ENCODE data around the gene CDC16. TPM values are rescaled to one million over a fixed set of nuclear protein-coding genes. Genes with fewer than 3 reads are reported as not detected.
"Not testable (repeated sequence)": the region's sequence is repeated elsewhere in the genome, so short reads cannot be mapped to it uniquely, and the experiment has no call there.

Gene CDC16
- total RNA-seq, 1 donor: 27.4 TPM

- no peak overlapping the region for H3K4me3 ChIP-seq (ENCODE audit: low read length)
- peaks cover 10% of the 10 kb centered on the region for H3K4me1 ChIP-seq (ENCODE audit: insufficient read depth, low read length)
- no peaks in the 10 kb centered on the region for H3K27me3 ChIP-seq (ENCODE audit: insufficient read depth, low read length)
- no peaks in the 10 kb centered on the region for H3K9me3 ChIP-seq (ENCODE audit: low read depth, low read length)
These were observed 2.9 kb downstream of the CDC16 start for GRCh38 chr13:114237415-114238112.

GRCh38 chr13:114241918-114242317 lies 7.2 kb downstream of the CDC16 start:
- no peak overlapping the region for H3K4me3 ChIP-seq (ENCODE audit: low read length)
- H3K27me3 ChIP-seq (ENCODE audit: insufficient read depth, low read length): no peaks in the 10 kb centered on the region
- H3K4me1 ChIP-seq (ENCODE audit: insufficient read depth, low read length): no peaks in the 10 kb centered on the region
- no peaks in the 10 kb centered on the region for H3K9me3 ChIP-seq (ENCODE audit: low read depth, low read length)

GRCh38 chr13:114243971-114244370 lies 9.3 kb downstream of the CDC16 start:
- no peaks in the 10 kb centered on the region for H3K9me3 ChIP-seq (ENCODE audit: low read depth, low read length)
- no peaks in the 10 kb centered on the region for H3K27me3 ChIP-seq (ENCODE audit: insufficient read depth, low read length)
- no peak overlapping the region for H3K4me3 ChIP-seq (ENCODE audit: low read length)
- no peaks in the 10 kb centered on the region for H3K4me1 ChIP-seq (ENCODE audit: insufficient read depth, low read length)

- no peaks in the 10 kb centered on the region for H3K27me3 ChIP-seq (ENCODE audit: insufficient read depth, low read length)
- no peaks in the 10 kb centered on the region for H3K9me3 ChIP-seq (ENCODE audit: low read depth, low read length)
- H3K4me1 ChIP-seq (ENCODE audit: insufficient read depth, low read length): no peaks in the 10 kb centered on the region
- H3K4me3 ChIP-seq (ENCODE audit: low read length): no peak overlapping the region
These were observed 9.9 kb downstream of the CDC16 start for GRCh38 chr13:114244637-114245036.

GRCh38 chr13:114248011-114248410 lies 13.3 kb downstream of the CDC16 start:
- Histone ChIP-seq H3K27me3 (ENCODE audit: insufficient read depth, low read length) (no peaks in the 10 kb centered on the region), H3K9me3 (ENCODE audit: low read depth, low read length) (no peaks in the 10 kb centered on the region), H3K4me3 (ENCODE audit: low read length) (no peak overlapping the region), H3K4me1 (ENCODE audit: insufficient read depth, low read length) (no peaks in the 10 kb centered on the region)

GRCh38 chr13:114249077-114249476 lies 14.4 kb downstream of the CDC16 start:
- Histone ChIP-seq H3K4me1 (ENCODE audit: insufficient read depth, low read length) (no peaks in the 10 kb centered on the region), H3K4me3 (ENCODE audit: low read length) (no peak overlapping the region), H3K9me3 (ENCODE audit: low read depth, low read length) (no peaks in the 10 kb centered on the region), H3K27me3 (ENCODE audit: insufficient read depth, low read length) (no peaks in the 10 kb centered on the region)

- not testable (repeated sequence) for H3K9me3 ChIP-seq (ENCODE audit: low read depth, low read length); H3K27me3 ChIP-seq (ENCODE audit: insufficient read depth, low read length); H3K4me3 ChIP-seq (ENCODE audit: low read length); H3K4me1 ChIP-seq (ENCODE audit: insufficient read depth, low read length)
These were observed 17.1 kb downstream of the CDC16 start for GRCh38 chr13:114251639-114252440.

GRCh38 chr13:114256547-114256946 lies 21.9 kb downstream of the CDC16 start:
- H3K27me3 ChIP-seq (ENCODE audit: insufficient read depth, low read length): no peaks in the 10 kb centered on the region
- peaks cover 9% of the 10 kb centered on the region for H3K4me1 ChIP-seq (ENCODE audit: insufficient read depth, low read length)
- H3K9me3 ChIP-seq (ENCODE audit: low read depth, low read length): no peaks in the 10 kb centered on the region
- no peak overlapping the region for H3K4me3 ChIP-seq (ENCODE audit: low read length)

- H3K4me3 ChIP-seq (ENCODE audit: low read length): no peak overlapping the region
- H3K27me3 ChIP-seq (ENCODE audit: insufficient read depth, low read length): no peaks in the 10 kb centered on the region
- peaks cover 11% of the 10 kb centered on the region for H3K4me1 ChIP-seq (ENCODE audit: insufficient read depth, low read length)
These were observed 22.3 kb downstream of the CDC16 start for GRCh38 chr13:114257014-114257413.

GRCh38 chr13:114258589-114258988 lies 23.9 kb downstream of the CDC16 start:
- peaks cover 25% of the 10 kb centered on the region for H3K4me1 ChIP-seq (ENCODE audit: insufficient read depth, low read length)
- H3K27me3 ChIP-seq (ENCODE audit: insufficient read depth, low read length): no peaks in the 10 kb centered on the region
- H3K9me3 ChIP-seq (ENCODE audit: low read depth, low read length): no peaks in the 10 kb centered on the region
- H3K4me3 ChIP-seq (ENCODE audit: low read length): no peak overlapping the region

More at GRCh38 chr13:114257014-114257413, 22.3 kb downstream of the CDC16 start:
- no peaks in the 10 kb centered on the region for H3K9me3 ChIP-seq (ENCODE audit: low read depth, low read length)

- Histone ChIP-seq H3K4me3 (ENCODE audit: low read length) (no peak overlapping the region), H3K4me1 (ENCODE audit: insufficient read depth, low read length) (peaks cover 27% of the 10 kb centered on the region), H3K27me3 (ENCODE audit: insufficient read depth, low read length) (no peaks in the 10 kb centered on the region), H3K9me3 (ENCODE audit: low read depth, low read length) (no peaks in the 10 kb centered on the region)
These were observed 24.7 kb downstream of the CDC16 start for GRCh38 chr13:114259374-114259773.

- Histone ChIP-seq H3K27me3 (ENCODE audit: insufficient read depth, low read length) (no peaks in the 10 kb centered on the region), H3K4me1 (ENCODE audit: insufficient read depth, low read length) (peaks cover 27% of the 10 kb centered on the region), H3K4me3 (ENCODE audit: low read length) (no peak overlapping the region), H3K9me3 (ENCODE audit: low read depth, low read length) (no peaks in the 10 kb centered on the region)
These were observed 25.3 kb downstream of the CDC16 start for GRCh38 chr13:114259974-114260373.

- Histone ChIP-seq H3K4me1 (ENCODE audit: insufficient read depth, low read length) (peaks cover 27% of the 10 kb centered on the region), H3K9me3 (ENCODE audit: low read depth, low read length) (no peaks in the 10 kb centered on the region), H3K27me3 (ENCODE audit: insufficient read depth, low read length) (no peaks in the 10 kb centered on the region), H3K4me3 (ENCODE audit: low read length) (no peak overlapping the region)
These were observed 26.1 kb downstream of the CDC16 start for GRCh38 chr13:114260814-114261213.

- Histone ChIP-seq H3K4me1 (ENCODE audit: insufficient read depth, low read length) (peaks cover 27% of the 10 kb centered on the region), H3K9me3 (ENCODE audit: low read depth, low read length) (no peaks in the 10 kb centered on the region), H3K27me3 (ENCODE audit: insufficient read depth, low read length) (no peaks in the 10 kb centered on the region), H3K4me3 (ENCODE audit: low read length) (no peak overlapping the region)
These were observed 26.8 kb downstream of the CDC16 start for GRCh38 chr13:114261328-114261965.

GRCh38 chr13:114263578-114263977 lies 28.9 kb downstream of the CDC16 start:
- no peaks in the 10 kb centered on the region for H3K9me3 ChIP-seq (ENCODE audit: low read depth, low read length)
- no peak overlapping the region for H3K4me3 ChIP-seq (ENCODE audit: low read length)
- H3K4me1 ChIP-seq (ENCODE audit: insufficient read depth, low read length): peaks cover 37% of the 10 kb centered on the region
- H3K27me3 ChIP-seq (ENCODE audit: insufficient read depth, low read length): no peaks in the 10 kb centered on the region
